GM12878 (cell line): Measurements from ENCODE around the gene S100A2. TPM values are rescaled to one million over a fixed set of nuclear protein-coding genes. Genes with fewer than 3 reads are reported as not detected.

Source experiments
- ATAC-seq: fragments of 200-7000 bp; cut with Tn5 transposase; 3 replicates; pipeline ENCODE4 v1.9.1; 2020; ENCODE audit warnings: mild to moderate bottlenecking, moderate library complexity
- BruUV-seq: library from RNA; stranded (reverse); fragments of 400-500 nt; replicated peaks from 2 replicates; lab custom pipeline; 2021; lab: Mats Ljungman, UMichigan
- CTCF ChIA-PET: fragments of 300-600 bp; sonication (Branson Sonifier 250); formaldehyde crosslinking; extraction: SDS; loops from one replicate; lab custom pipeline; 2021; ENCODE audit warnings: inconsistent platforms; lab: Yijun Ruan, JAX
- POLR2A ChIA-PET: fragments of 350-600 bp; formaldehyde crosslinking; extraction: SDS; loops from one replicate; lab custom pipeline; 2021; ENCODE audit warnings: inconsistent platforms; lab: Charles Lee
- RAD21 ChIA-PET: fragments of 300-600 bp; sonication (Branson Sonifier 250); formaldehyde crosslinking; loops from one replicate; lab custom pipeline; 2023; ENCODE audit warnings: antibody characterized with exemption; ENCODE audit not compliant: unreplicated experiment; lab: Charles Lee
- SMC1A ChIA-PET: fragments of 300-600 bp; sonication (Branson Sonifier 250); formaldehyde crosslinking; loops from one replicate; lab custom pipeline; 2023; ENCODE audit not compliant: unreplicated experiment, uncharacterized antibody; lab: Charles Lee
- DNase-seq: peaks from one replicate; pipeline ENCODE4 v3.0.0-alpha.2; 2011; ENCODE audit warnings: low read depth, low spot score
- FAIRE-seq: peaks from 3 replicates; lab custom pipeline; 2011; peaks lifted over from hg19 to GRCh38; lab: Jason Lieb, UNC
- H2AFZ ChIP-seq: 2 replicates; pipeline ENCODE4 v1.6.0; 2011; ENCODE audit warnings: low read depth, low read length, control low read depth; ENCODE audit not compliant: control insufficient read depth
- H3K27ac ChIP-seq: 2 replicates; pipeline ENCODE4 v1.5.1; 2011; ENCODE audit warnings: control low read depth; ENCODE audit not compliant: control insufficient read depth, insufficient read depth
- H3K27me3 ChIP-seq, 2 experiments: replicated peaks in 1 of 2; 2 replicates each; pipeline versions ENCODE4 v1.6.0 to v1.6.1; 2011; ENCODE audit warnings: low read length in 1 of 2; ENCODE audit not compliant: control insufficient read depth in 2 of 2, insufficient read depth in 2 of 2
- H3K36me3 ChIP-seq, 2 experiments: 2 replicates each; pipeline ENCODE4 v1.5.1; 2011; ENCODE audit warnings: low read length in 1 of 2; ENCODE audit not compliant: control insufficient read depth in 2 of 2, insufficient read depth in 2 of 2
- H3K4me1 ChIP-seq: 2 replicates; pipeline ENCODE4 v1.6.1; 2011; ENCODE audit warnings: mild to moderate bottlenecking, low read length, moderate library complexity, mixed read lengths; ENCODE audit not compliant: control insufficient read depth, insufficient read depth
- H3K4me2 ChIP-seq: 2 replicates; pipeline ENCODE4 v1.6.0; 2011; ENCODE audit warnings: control low read depth; ENCODE audit not compliant: control insufficient read depth, insufficient read depth
- H3K4me3 ChIP-seq: fragments of 200-600 bp; sonication (generic); 2 replicates; pipeline ENCODE4 v1.5.1; 2016
- H3K79me2 ChIP-seq: 2 replicates; pipeline ENCODE4 v1.6.0; 2011; ENCODE audit warnings: low read length; ENCODE audit not compliant: control insufficient read depth, insufficient read depth
- H3K9ac ChIP-seq: 2 replicates; pipeline ENCODE4 v1.8.0; 2011; ENCODE audit warnings: low read length, control low read depth, mixed read lengths; ENCODE audit not compliant: control insufficient read depth, insufficient read depth
- H3K9me3 ChIP-seq: replicated peaks from 3 replicates; pipeline ENCODE4 v1.5.1; 2011; ENCODE audit warnings: mild to moderate bottlenecking, low read length; ENCODE audit not compliant: control insufficient read depth, insufficient read depth
- H4K20me1 ChIP-seq: 2 replicates; pipeline ENCODE4 v1.6.0; 2011; ENCODE audit not compliant: control insufficient read depth, insufficient read depth
- ASH2L ChIP-seq: fragments of 300-600, 200-600 bp; sonication (generic); IDR thresholded peaks from 2 replicates; pipeline ENCODE4 v1.6.1; 2017; ENCODE audit warnings: low read depth, mild to moderate bottlenecking, borderline replicate concordance
- CREB1 ChIP-seq: IDR thresholded peaks from 2 replicates; pipeline ENCODE4 v1.6.1; 2012; ENCODE audit warnings: low read depth, mild to moderate bottlenecking, inconsistent platforms
- ELK1 ChIP-seq: IDR thresholded peaks from 2 replicates; pipeline ENCODE4 v1.6.1; 2012; ENCODE audit warnings: low read depth, low read length, improper control_type of control experiment
- EP300 ChIP-seq, 2 experiments: fragments of 150-350 bp in 1 of 2; IDR thresholded peaks; 2 replicates each; pipeline ENCODE4 v1.6.1; 2011 to 2012; ENCODE audit warnings: low read depth in 2 of 2, low read length in 2 of 2, borderline replicate concordance in 1 of 2, improper control_type of control experiment in 1 of 2, inconsistent platforms in 1 of 2; ENCODE audit not compliant: control insufficient read depth in 1 of 2
- HDAC2 ChIP-seq: fragments of 200-600 bp; sonication (generic); IDR thresholded peaks from 2 replicates; pipeline ENCODE4 v1.6.1; 2017
- HDGF ChIP-seq: fragments of 450-650 bp; IDR thresholded peaks from 2 replicates; pipeline ENCODE4 v1.6.1; 2016; ENCODE audit warnings: antibody characterized with exemption
- KAT2A ChIP-seq: conservative IDR thresholded peaks from 2 replicates; pipeline ENCODE4 v1.6.1; 2011; ENCODE audit warnings: low read depth, low read length; ENCODE audit not compliant: control insufficient read depth
- KLF5 ChIP-seq: fragments of 450-650 bp; IDR thresholded peaks from 2 replicates; pipeline ENCODE4 v1.6.1; 2014; ENCODE audit warnings: mild to moderate bottlenecking; ENCODE audit not compliant: partially characterized antibody
- RAD51 ChIP-seq: fragments of 450-650 bp; IDR thresholded peaks from 2 replicates; pipeline ENCODE4 v1.6.1; 2016; ENCODE audit warnings: moderate library complexity, mild to moderate bottlenecking, inconsistent platforms
- SKIL ChIP-seq: fragments of 450-650 bp; IDR thresholded peaks from 2 replicates; pipeline ENCODE4 v1.6.1; 2017; ENCODE audit warnings: mild to moderate bottlenecking, low read depth, inconsistent platforms; ENCODE audit not compliant: poor library complexity, severe bottlenecking
- SP1 ChIP-seq: IDR thresholded peaks from one replicate; pipeline ENCODE4 v1.6.1; 2011; ENCODE audit warnings: low read depth, low read length
- SREBF1 ChIP-seq: IDR thresholded peaks from 2 replicates; pipeline ENCODE4 v1.6.1; 2012; ENCODE audit warnings: mild to moderate bottlenecking, low read length
- SUZ12 ChIP-seq: fragments of 200-600 bp; sonication (generic); IDR thresholded peaks from one replicate; pipeline ENCODE4 v1.6.1; 2018; ENCODE audit warnings: antibody characterized with exemption, mild to moderate bottlenecking; ENCODE audit not compliant: unreplicated experiment
- TCF7 ChIP-seq: IDR thresholded peaks from 2 replicates; pipeline ENCODE4 v1.6.1; 2014; ENCODE audit warnings: antibody characterized with exemption, borderline replicate concordance
- USF1 ChIP-seq: IDR thresholded peaks from 2 replicates; pipeline ENCODE4 v1.6.1; 2011; ENCODE audit warnings: borderline replicate concordance, low read depth, mild to moderate bottlenecking, moderate library complexity, mixed read lengths, low read length; ENCODE audit not compliant: insufficient read depth; ENCODE audit errors: extremely low read length
- ZBTB33 ChIP-seq: fragments of 450-650 bp; IDR thresholded peaks from 2 replicates; pipeline ENCODE4 v1.6.1; 2017; ENCODE audit warnings: mild to moderate bottlenecking
- ZNF217 ChIP-seq: fragments of 450-650 bp; IDR thresholded peaks from 2 replicates; pipeline ENCODE4 v1.6.1; 2017; ENCODE audit warnings: antibody characterized with exemption, mild to moderate bottlenecking
- ZNF384 ChIP-seq: IDR thresholded peaks from 2 replicates; pipeline ENCODE4 v1.6.1; 2012; ENCODE audit warnings: low read depth, mild to moderate bottlenecking, low read length, improper control_type of control experiment, borderline replicate concordance
- ZNF622 ChIP-seq: fragments of 450-650 bp; IDR thresholded peaks from 2 replicates; pipeline ENCODE4 v1.6.1; 2017; ENCODE audit warnings: mild to moderate bottlenecking, inconsistent platforms
- WGBS: methylation state at CpG from one replicate; pipeline ENCODE4 v1.1.6; 2016; ENCODE audit warnings: low lambda C conversion rate; ENCODE audit not compliant: insufficient replicate concordance, insufficient coverage; ENCODE audit errors: missing lambda C conversion rate; 5-methylcytosine and 5-hydroxymethylcytosine counted together
- in situ Hi-C: fragments of 300-500 bp; cut with MboI; formaldehyde crosslinking; loops from 9 replicates; pipeline ENCODE4 v1.14.3; 2018; ENCODE audit warnings: mixed read lengths
- intact Hi-C: fragments of 100-400 bp; cut with micrococcal nuclease; formaldehyde crosslinking; loops from one replicate; pipeline ENCODE4 v1.14.2; 2022; ENCODE audit not compliant: unreplicated experiment
- polyA plus RNA-seq, 11 experiments: library from polyadenylated mRNA; depleted of rRNA in 4 of 11; unstranded in 6 of 11; stranded (reverse) in 5 of 11; fragments of >200 nt; fragmentation: Nextera tagmentation in 4 of 11; fragmentation: Illumina TruSeq in 1 of 11; extraction: Ambion mirVana in 4 of 11; extraction: Trizol in 1 of 11; gene quantifications; 1 replicate in 1 of 11; 2 replicates in 10 of 11; pipeline versions ENCODE4 v1.2.1 to v1.2.3, GENCODE V29; 2011 to 2016; ENCODE audit warnings: inconsistent platforms in 2 of 11, missing spikeins in 2 of 11, low read depth in 1 of 11
- total RNA-seq, 4 experiments: library from RNA; depleted of rRNA in 3 of 4; stranded (reverse); fragments of >200 nt in 3 of 4; fragmentation: Illumina TruSeq in 1 of 4; extraction: Trizol in 1 of 4; gene quantifications; 2 replicates each; pipeline versions ENCODE4 v1.2.1 to v1.2.3, GENCODE V29; 2013 to 2021

Gene S100A2
- total and polyA plus RNA-seq, 10 of the 15 experiments (the other 5 are each of a cell fraction or from before 2014, with no cell fraction given) = 0.11 to 1.5 (median 0.59) TPM; not detected in 2

GRCh38 chr1:153531638-153532037, 34.0 kb downstream of the S100A2 start (continued):
- TF ChIP-seq SKIL (no peak), ZNF384 (no peak)

- ATAC-seq (no peak), DNase-seq (no peak), FAIRE-seq (no peak)
- no peak overlapping the region for H2AFZ ChIP-seq
- no peaks in the 10 kb centered on the region for H3K36me3 ChIP-seq
- no peak overlapping the region for H3K4me3 ChIP-seq
- no peaks in the 10 kb centered on the region for H4K20me1 ChIP-seq
- intact Hi-C loops = no loop called here
- H3K27me3 ChIP-seq = 0 out of 4 replicates have a peak, but pooled peaks cover 0 to 3% of the 10 kb centered on the region in 2 experiments
- in situ Hi-C loops = no loop called here
- RAD21 ChIA-PET = no interaction called here
- H3K27ac ChIP-seq = no peak overlapping the region
- 51% methylated on average over 5 of the region's 5 CpGs for WGBS
- no peaks in the 10 kb centered on the region for H3K9me3 ChIP-seq
- POLR2A ChIA-PET = no interaction called here
- no peak overlapping the region for H3K4me2 ChIP-seq
- H3K4me1 ChIP-seq = no peaks in the 10 kb centered on the region
- no TSS peak for BruUV-seq
- H3K9ac ChIP-seq = no peak overlapping the region
- CTCF ChIA-PET = interaction anchor here (1.2 to 4.2 kb wide), 2 partner anchors 16 to 43 kb away, joined by 3 to 22 read pairs; no protein-coding TSS in a partner anchor
- no peaks in the 10 kb centered on the region for H3K79me2 ChIP-seq
- TF ChIP-seq USF1 = no peak
- no peak for TF ChIP-seq SUZ12
- TF ChIP-seq SREBF1 = no peak
- no peak for TF ChIP-seq HDAC2
- TF ChIP-seq ELK1 = no peak
- no peak for TF ChIP-seq CREB1
- no peak for TF ChIP-seq HDGF
- TF ChIP-seq ZBTB33 = no peak
- no peak for TF ChIP-seq ASH2L
- no peak for TF ChIP-seq TCF7
- no peak for TF ChIP-seq RAD51
- TF ChIP-seq ZNF622 = no peak
- TF ChIP-seq KLF5 = no peak
- TF ChIP-seq SP1 = no peak
- no peak for TF ChIP-seq ZNF217
- no peak for TF ChIP-seq EP300 (IDR thresholded peaks at IDR 0.05; ENCODE audit: borderline replicate concordance in 1 of 2, control insufficient read depth in 1 of 2, low read depth in 2 of 2, low read length in 2 of 2)
- TF ChIP-seq KAT2A = no peak
- SMC1A ChIA-PET = no interaction called here
Observed at GRCh38 chr1:153527683-153528040, 38.0 kb downstream of the S100A2 start.
